Middle frontal gyrus (tissue), 1 donor: Measurements from ENCODE around the gene PWWP2B.

Experiments
- DNase-seq: peaks from one replicate; pipeline ENCODE4 v3.0.0-alpha.2; 2015; ENCODE audit warnings: low spot score; ENCODE audit errors: extremely low spot score

The PWWP2B gene

GRCh38 chr10:132406750-132407149 is 9.8 kb downstream of the PWWP2B start:
- DNase-seq, result no peak

GRCh38 chr10:132407243-132407746 is 10.3 kb downstream of the PWWP2B start:
- DNase-seq, result no peak

GRCh38 chr10:132407846-132408278 is 10.9 kb downstream of the PWWP2B start:
- DNase-seq, result no peak

GRCh38 chr10:132408367-132408781 is 11.4 kb downstream of the PWWP2B start:
- DNase-seq, result no peak

- no peak for DNase-seq
Observed at GRCh38 chr10:132408823-132409666, 12.0 kb downstream of the PWWP2B start.

GRCh38 chr10:132409667-132410028 is 12.6 kb downstream of the PWWP2B start:
- no peak for DNase-seq

- no peak for DNase-seq
Observed at GRCh38 chr10:132410056-132410778, 13.2 kb downstream of the PWWP2B start.

- DNase-seq, result no peak
Observed at GRCh38 chr10:132410779-132411532, 14.0 kb downstream of the PWWP2B start.

GRCh38 chr10:132411561-132412253 is 14.7 kb downstream of the PWWP2B start:
- DNase-seq, result no peak

GRCh38 chr10:132412316-132413192 is 15.6 kb downstream of the PWWP2B start:
- no peak for DNase-seq

- DNase-seq, result no peak
Observed at GRCh38 chr10:132413226-132414205, 16.5 kb downstream of the PWWP2B start.

- no peak for DNase-seq
Observed at GRCh38 chr10:132414402-132415016, 17.5 kb downstream of the PWWP2B start.

- DNase-seq, result no peak
Observed at GRCh38 chr10:132415255-132415654, 18.3 kb downstream of the PWWP2B start.

GRCh38 chr10:132415956-132416355 is 19.0 kb downstream of the PWWP2B start:
- no peak for DNase-seq

GRCh38 chr10:132416566-132417256 is 19.7 kb downstream of the PWWP2B start:
- DNase-seq, result no peak

GRCh38 chr10:132417257-132417910 is 20.4 kb downstream of the PWWP2B start:
- DNase-seq, result no peak

GRCh38 chr10:132417957-132418441 is 21.0 kb downstream of the PWWP2B start:
- no peak for DNase-seq
